NCI-H2171 (cell line): ENCODE data around the gene CDK13.
"Not testable (repeated sequence)": the region's sequence is repeated elsewhere in the genome, so short reads cannot be mapped to it uniquely, and the experiment has no call there.

Experiments used
- DNase-seq: peaks from one replicate; lab custom pipeline; 2025; lab: John Stamatoyannopoulos, UW

The CDK13 gene

DNA sequence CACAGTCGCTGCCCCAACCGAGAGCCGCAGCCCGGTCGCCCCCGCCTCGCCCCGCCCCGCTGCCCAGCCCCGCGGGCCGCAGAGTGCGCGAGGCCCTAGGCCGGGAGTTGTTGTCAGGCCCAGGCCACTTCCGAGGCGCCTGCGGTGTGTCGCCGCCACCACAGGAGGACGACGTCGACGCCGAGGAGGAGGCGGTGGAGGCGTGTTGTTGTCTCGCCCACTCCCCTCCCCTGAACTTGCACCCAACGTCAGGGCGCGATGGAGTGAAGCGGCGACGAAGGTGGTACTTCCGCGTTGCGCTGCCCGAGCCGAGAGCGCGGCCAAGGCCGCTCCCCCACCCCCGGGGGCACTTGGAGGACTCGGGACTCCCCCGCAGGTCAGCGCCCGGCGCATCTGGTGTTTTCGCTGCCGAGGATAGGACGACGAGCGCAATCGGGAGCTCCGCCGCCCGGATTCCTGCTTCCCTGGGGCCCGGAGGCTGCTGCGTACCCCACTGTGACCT is at the start of gene CDK13:
CDK13 (plus strand) TSS at position 286 of the 502 bp plus-strand sequence. CDS start 386 bp downstream, outside the sequence.
- peak; percentile 69 for DNase-seq

DNA sequence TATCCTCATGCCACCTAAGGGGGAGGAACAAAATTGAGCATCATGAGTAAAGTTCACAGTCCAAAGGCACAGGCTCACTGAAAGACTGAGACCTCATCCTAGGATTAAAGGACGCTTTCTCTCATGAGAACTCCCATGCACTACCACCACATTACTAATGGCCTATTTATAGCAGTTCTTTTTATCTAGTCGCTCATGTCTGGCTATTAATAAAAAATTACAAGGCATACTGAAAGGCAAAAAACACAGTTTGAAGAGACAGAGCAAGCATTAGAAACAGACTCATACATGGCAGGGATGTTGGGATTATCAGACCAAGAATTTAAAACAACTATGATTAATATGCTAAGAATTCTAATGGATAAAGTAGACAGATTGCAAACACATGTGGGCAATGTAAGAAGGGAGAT is 46.0 kb upstream of the CDK13 start:
- DNase-seq = no peak

DNA sequence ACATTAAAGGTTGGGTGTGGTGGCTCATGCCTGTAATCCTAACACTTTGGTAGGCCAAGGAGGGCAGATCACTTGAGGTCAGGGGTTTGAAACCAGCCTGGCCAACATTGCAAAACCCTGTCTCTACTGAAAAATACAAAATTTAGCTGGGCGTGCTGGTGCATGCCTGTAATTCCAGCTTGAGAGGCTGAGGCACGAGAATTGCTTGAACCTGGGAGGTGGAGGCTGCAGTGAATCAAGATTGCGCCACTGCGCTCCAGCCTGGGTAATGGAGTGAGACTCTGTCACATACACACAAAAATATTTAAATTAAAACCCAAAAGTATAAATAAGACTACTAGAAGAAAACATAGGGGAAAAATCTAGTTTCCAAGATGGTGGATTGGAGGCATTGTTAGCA is 41.9 kb upstream of the CDK13 start:
- no peak for DNase-seq

DNA sequence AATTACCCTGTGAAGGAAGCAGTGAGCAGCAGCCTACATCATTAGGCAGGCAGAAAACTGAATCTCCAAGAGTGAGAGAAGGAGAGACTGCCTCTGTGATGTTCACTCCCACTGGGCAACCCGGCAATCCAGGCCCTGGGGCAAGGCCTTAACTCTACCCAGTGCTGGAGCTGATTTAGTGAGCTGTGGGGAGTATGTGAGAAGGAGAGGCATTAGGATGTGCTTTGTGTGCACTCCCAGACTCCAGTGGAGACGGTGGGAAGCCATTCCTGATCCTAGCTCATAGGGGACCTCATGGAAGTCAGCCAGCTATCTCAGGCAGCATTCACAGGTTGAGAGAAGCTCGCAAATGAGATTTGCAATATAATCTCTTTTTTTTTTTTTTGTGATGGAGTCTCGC is 41.1 kb upstream of the CDK13 start:
- no peak for DNase-seq

DNA sequence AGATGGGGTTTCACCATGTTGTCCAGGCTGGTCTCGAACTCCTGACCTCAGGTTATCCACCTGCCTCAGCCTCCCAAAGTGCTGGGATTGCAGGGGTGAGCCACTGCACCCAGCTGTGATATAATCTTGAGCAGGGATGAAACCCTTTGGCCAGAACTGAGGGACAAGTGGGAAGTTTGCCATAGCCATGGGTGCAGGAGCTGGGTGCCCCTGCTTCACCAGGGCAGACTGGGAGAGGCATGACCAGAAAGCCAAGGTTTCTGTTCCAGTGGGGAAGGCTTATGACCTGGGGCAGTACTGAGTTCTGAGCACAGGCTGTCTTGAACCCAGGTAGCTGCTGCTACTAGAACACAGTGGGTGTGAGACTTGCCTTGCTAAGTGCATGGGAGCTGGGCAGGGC is 40.5 kb upstream of the CDK13 start:
- DNase-seq = no peak

DNA sequence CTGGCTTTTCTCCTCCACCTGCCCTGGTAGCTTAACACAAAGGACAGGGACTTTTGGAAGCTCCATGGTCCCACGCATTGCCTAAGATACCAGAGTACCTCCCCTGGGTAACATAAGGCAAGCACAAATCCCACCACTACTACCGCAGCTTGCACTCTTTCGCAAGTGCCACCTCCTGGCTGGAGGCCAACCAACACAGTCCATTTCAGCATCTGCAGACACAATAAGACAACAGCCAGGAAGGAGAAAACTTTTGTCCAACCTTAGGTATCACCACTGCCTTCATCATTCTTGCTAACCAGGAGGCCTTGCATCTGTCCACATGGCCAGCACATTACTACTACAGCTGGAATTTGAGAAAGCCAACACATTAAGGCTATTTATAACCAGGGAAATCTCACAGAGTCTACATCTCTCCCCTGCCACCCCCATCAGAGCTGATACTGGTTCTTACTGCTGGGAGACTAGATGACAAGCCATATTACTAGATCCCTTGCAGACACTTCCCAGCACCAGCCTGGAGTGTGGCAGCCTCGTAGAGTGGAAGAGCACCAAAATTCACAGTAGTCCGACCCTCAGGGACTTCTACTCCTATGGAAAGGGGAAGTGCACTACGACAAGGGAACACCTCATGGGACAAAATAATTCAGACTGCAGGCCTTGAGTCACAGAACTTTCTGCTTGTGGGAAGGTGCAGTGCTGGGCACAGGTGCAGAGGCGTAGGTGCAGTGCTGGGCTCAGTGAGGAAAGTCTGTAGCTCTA is 39.8 kb upstream of the CDK13 start:
- DNase-seq = no peak

DNA sequence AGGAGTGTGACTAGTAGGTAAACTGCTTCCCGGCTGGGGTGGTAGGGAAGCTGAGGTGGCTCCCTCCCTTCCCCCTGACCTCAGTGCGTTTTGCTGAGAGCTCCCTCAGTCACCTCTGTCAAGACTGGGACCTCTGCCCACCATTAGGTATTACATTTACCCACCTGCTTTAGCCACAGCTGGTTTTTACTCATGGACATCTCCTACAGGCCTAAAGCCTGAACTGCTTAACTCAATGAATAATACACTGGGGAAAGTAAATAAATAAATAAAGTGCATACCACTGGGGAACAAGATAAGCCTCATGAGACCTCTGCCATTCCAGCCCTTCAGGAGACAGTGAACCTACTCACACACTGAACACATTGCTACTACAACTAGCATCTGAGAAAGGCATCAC is 38.9 kb upstream of the CDK13 start:
- DNase-seq = no peak

DNA sequence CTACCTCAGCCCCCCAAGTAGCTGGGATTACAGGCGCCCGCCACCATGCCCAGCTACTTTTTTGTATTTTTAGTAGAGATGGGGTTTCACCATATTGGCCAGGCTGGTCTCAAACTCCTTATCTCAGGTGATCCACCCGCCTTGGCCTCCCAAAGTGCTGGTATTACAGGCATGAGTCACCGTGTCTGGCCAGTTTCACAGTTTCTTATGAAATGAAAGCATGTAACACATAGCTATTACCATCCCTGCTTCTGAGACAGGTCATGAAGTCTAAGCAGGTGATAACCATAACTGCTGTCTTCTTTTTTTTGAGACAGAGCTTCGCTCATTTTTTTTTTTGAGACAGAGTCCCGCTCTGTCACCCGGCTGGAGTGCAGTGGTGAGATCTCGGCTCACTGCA is 34.2 kb upstream of the CDK13 start:
- DNase-seq = not testable (repeated sequence)

DNA sequence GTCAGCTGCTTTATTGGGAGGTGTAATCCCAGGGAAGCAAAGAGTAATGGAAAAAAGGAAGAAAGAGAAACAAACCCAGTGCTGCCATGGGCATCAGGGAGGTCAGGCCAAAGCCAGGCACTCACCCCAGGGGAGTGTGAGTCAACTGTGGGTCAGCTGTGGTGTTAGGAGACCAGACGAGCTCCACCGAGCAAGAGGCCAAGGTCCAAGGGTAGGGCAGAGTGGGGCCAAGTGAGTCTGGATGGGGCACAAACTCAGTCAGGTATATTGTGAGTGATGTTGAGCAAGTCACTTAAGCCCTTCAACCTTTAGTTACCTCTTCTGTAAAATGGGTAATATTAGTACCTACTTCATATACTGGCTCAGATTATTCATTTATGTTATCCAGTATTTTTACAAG is 30.4 kb upstream of the CDK13 start:
- no peak for DNase-seq

DNA sequence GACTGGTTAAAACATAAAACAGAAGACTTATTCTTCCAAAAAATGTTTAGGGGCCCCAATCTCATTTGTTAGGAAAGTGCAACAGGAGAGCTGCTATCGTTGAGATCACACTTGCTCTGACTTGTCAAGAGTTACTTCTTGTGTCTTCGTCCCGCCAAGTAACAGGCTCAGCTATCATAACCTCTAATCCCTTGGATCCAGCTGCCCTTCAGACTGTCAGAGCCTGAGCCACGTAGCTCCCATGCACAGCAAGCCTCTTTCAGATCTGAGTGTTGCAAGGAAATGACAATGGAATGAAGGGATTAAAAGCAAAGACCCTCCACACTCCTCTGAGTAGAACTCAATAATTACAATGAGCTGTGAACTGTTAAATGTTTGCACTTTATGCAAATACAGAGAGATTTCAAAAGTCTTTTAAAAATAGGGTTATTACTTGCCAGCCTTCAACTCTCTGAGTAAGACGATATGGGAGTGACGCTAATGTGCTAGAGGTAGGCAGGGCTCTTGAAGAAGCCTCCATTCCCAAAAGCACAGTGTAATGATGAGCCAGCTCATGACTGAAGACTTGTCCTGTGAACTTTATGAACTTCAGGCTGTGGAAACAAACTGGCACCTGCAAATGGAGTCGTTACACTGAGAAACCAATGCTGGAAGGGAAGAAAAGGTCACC is 28.4 kb upstream of the CDK13 start:
- DNase-seq = no peak

DNA sequence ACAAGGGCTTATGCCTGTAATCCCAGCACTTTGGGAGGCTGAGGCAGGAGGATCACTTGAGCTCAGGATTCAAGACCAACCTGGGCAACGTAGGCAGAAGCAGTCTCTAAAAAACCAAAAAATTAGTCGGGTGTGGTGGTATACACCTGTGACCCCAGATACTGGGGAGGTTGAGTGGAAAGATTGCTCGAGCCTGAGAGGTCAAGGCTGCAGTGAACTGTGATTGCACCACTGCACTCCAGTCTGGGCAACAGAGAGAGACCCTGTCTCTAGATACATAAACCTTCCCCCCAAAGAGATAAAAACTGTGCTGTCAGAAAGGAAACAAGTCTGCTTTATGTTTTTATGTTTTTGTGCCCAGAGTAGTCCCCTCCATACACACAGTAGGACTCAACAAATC is 27.5 kb upstream of the CDK13 start:
- no peak for DNase-seq

DNA sequence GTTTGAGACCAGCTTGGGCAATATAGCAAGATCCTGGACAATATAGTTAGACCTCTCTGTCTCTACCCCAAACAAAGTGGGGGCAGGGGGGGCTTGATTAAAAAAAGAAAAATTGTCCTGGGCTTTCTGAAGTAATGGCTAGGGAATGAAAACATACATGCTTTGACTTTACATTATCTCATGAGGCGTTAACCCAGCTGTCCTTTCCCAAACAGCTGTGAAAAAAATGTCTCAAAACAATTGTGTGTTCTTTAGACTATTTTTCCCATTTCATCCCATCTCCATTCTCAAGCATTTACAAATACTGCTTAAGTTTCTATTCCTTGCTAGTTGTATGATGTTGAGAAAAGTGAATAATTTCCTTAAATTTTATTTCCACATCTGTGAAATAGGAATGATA is 27.0 kb upstream of the CDK13 start:
- no peak for DNase-seq

DNA sequence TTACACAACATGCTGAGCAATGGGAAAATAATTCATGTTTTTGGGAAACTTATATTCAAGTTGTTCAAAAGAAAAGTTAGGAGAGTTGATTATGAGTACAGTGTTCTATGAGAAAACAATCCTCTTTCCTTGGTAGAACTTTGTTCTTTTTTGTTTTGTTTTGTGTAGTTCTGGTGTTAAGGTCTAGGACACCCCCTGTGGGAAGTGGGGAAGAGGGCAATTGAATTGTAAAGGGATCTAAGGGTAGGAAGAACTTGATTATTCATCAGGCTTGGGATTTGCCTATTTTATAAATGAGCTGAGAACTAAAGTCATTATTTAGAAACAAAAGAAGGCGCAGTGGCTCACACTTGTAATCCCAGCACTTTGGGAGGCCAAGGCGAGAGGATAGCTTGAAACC is 25.9 kb upstream of the CDK13 start:
- no peak for DNase-seq

DNA sequence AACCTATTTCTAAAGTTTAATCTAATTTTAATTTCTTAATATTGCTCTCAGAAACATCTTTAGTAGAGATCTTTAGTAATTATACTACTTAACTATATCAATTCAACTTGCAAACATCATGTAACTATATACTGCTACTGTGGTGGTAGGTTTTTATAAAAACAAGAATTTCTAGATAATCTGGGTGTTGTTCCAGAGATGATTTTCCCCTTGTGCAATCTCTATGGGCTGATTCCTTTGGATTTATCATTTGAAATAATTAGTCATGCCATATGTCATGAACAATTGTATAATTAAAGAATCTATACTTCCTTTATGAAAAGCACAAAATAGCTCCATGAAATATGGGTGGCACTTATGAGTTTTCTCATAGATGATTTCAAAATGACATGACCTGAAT is 23.9 kb upstream of the CDK13 start:
- DNase-seq = no peak

DNA sequence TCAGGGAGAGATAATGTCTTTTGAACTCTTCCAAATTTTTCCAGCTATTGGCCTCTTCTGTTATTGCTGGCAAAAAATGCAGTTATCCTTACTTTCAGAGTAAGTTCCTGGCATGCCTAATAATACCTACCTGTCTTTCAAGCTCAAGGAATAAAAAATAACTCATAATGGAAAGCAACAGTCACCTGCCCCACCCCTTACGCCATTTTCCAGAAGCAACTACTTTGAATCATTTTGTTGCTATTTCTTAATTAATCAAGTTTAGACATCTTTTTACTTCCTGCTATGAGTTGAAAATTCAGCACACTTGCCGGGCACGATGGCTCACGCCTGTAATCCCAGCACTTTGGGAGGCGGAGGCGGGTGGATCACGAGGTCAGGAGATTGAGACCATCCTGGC is 23.0 kb upstream of the CDK13 start:
- no peak for DNase-seq

DNA sequence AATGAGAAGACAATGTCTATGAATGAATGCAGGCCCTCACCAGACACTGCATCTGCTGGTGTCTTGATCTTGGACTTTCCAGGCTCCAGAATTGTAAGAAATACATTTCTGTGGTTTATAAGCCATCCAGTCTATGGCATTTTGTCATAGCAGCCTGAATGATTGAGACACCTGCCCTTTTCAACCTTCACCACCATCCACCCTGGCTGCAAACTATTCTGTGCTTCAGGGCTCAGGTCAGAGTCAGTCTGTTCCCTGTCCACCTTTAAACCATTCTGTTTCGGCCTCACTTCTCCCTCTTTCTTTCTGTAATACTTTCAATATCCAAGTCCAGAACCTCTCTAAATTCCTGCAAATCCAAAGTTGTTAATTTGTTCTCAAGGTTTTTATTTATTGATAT is 15.9 kb upstream of the CDK13 start:
- DNase-seq = no peak

DNA sequence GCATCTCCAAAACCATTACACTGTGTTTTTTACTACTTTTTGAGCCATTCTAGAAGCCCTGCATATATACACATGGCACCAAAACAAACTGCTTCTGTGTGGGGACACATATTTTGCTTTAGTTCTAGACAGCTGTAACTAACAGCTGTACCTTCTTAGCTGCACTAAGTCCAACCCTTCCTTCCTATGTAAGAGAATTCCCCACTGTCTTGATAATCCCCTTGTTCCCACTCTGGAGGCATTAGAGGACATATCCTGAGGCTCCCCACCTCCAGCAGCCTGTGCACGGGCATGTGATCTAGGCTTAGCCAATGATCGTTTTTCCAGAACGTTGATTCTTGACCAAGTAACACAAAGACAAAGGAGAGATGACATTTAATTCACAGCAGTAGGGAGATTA is 13.3 kb upstream of the CDK13 start:
- no peak for DNase-seq

DNA sequence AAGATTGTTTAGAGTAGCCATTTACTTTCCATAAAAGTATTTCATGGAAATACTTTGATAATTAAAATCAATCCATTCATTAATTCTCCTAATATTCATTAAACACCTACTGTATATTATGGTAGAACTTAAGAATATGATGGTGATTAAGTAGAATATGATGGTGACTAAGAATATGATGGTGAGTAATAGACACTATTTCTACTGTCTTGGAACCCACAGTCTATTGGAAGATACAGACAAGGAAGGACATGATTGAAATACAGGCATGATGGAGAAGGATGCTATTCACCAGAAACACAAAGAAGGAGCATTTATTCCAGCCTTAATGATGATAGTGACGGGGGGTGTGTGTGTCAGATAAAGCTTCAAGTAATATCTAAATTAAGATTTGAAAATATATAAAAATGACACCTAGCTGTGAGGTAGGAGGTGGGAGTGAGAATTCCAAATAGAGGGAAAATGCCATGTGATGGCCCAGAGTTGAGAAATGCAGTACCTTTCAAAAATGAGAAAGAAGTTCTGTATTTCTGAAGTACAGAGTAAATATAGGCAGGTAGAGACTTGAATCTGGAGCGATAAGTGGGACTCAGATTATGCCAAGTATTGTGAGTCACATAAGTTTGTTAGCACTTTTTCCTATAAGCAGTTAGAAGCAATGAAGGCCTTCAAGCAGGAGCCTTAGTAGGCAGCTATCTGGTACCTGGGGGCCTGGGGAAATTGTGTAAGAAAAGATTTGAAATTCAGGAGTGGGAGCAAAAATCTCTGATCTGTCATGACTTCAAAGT is 12.5 kb upstream of the CDK13 start:
- no peak for DNase-seq

DNA sequence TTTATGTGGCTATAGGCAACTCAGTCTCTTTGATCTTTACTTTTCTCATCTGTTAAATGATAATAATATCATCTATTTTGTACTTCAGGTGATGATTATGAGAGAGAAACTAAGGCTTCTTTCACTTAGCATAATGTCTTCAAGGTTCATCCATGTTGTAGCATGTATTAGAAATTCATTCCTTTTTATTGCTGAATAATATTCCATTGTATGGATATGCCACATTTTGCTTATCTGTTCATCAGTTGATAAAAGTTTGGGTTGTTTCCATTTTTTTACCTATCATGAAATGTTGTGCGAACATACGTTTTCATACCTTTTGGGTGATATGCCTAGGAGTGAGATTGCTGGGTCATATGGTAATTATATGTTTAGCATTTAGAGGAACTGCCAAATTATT is 7.2 kb upstream of the CDK13 start:
- no peak for DNase-seq

DNA sequence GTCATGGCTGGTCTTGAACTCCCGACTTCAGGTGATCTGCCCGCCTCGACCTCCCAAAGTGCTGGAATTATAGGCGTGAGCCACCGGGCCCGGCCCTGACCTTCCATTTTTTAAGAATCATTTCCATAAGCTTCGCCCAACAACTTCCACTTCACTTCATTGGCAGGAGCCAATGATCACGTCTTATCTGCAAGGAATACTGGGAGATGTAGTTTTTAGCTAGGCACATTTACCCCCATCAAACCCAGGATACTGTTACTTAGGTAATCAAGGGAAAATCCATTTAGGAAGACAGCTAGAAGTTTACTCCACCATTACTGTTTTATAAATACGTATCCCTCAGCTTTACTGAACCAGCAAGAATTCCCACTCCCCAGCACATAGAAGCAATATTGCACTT is 3.4 kb upstream of the CDK13 start:
- DNase-seq = no peak

DNA sequence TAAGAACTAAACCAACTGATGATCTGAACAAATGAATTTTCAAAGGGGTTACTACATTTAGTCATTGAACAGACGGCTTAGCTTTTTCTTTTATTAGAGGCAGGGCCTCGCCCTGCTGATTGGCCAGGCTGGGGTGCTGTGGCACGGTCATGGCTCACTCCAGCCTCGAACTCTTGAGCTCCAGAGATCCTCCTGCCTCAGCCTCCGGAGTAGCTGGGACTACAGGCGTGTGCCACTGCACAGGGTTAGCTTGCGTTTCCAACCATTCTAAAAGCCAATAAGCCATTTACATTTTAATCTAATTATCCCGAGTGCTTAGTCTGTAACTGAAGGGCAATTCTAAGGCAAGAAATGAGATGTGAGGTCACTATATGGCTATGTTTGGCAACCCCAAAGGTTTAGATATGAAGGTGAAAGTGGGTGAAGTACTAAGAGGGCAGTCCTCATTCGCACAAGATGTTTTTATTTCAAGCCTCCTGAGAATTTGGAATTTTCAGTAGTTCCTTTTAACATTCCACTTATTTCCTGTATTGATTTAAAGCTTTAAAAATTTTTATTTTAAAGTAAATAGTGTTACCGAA is 1.6 kb upstream of the CDK13 start:
- DNase-seq = no peak
